ENCODE measurements around the gene BOD1. TPM values are rescaled to one million over a fixed set of nuclear protein-coding genes. Genes with fewer than 3 reads are reported as not detected.
A peak's percentile ranks its signal among the peaks of the same experiment; 100 is the strongest.

Gene BOD1
- total RNA-seq, result 10 to 100 TPM; 43.9 to 58.3 (median 48.3) TPM

- H3K4me1 ChIP-seq, result peaks cover 22 to 51% (median 45%) of the 10 kb centered on the region in 4 donors
- H3K4me3 ChIP-seq, result peak within 1 kb of the TSS; percentile 76 to 99 (median 92)
- intact Hi-C loops (cut with DNase I), result loop anchor here (1.0 to 5.0 kb wide), 2 partner anchors 271 to 357 kb away; partner anchors contain the start of gene CPEB4
- DNase-seq (ENCODE audit: extremely low spot score), result peak; percentile 99
- H3K27ac ChIP-seq (replicated peaks in 1 of 4), result peak within 1 kb of the TSS; percentile 94 to 98 (median 96)
- no peaks in the 10 kb centered on the region for H3K9me3 ChIP-seq
- TF ChIP-seq POLR2A (IDR thresholded peaks at IDR 0.05; ENCODE audit: low read depth) (no peak), POLR2AphosphoS5 (IDR thresholded peaks at IDR 0.05) (peak; percentile 71 to 88), CTCF (IDR thresholded peaks at IDR 0.05) (peak in 1 of 3 experiments; percentile 6)
- WGBS, result 4% methylated on average over 33 of the region's 37 CpGs
- peaks cover 5 to 18% (median 11%) of the 10 kb centered on the region in 4 donors for H3K36me3 ChIP-seq
- no peaks in the 10 kb centered on the region for H3K27me3 ChIP-seq
Observed at GRCh38 chr5:173616577-173617118, at the start of gene BOD1. TSS of gene BOD1 (minus strand) at chr5:173616650. CDS start at chr5:173616436, 214 bp downstream.

- no peaks in the 10 kb centered on the region for H3K36me3 ChIP-seq
- H3K27me3 ChIP-seq, result peaks cover 0 to 10% (median 0%) of the 10 kb centered on the region in 4 donors
- H3K9me3 ChIP-seq, result no peaks in the 10 kb centered on the region
- WGBS, result 65% methylated on average over 4 of the region's 4 CpGs
- no peak overlapping the region for H3K4me3 ChIP-seq
- H3K4me1 ChIP-seq, result peaks cover 0 to 5% (median 4%) of the 10 kb centered on the region in 4 donors
- H3K27ac ChIP-seq (replicated peaks in 1 of 4), result no peak overlapping the region
- intact Hi-C loops (cut with DNase I), result no loop called here
- no peak for DNase-seq (ENCODE audit: extremely low spot score)
- no peak for TF ChIP-seq POLR2AphosphoS5 (IDR thresholded peaks at IDR 0.05)
- TF ChIP-seq EP300 (IDR thresholded peaks at IDR 0.05), result no peak
- no peak for TF ChIP-seq CTCF (IDR thresholded peaks at IDR 0.05)
- no peak for TF ChIP-seq POLR2A (IDR thresholded peaks at IDR 0.05; ENCODE audit: low read depth)
Observed at GRCh38 chr5:173665326-173665725, 48.9 kb upstream of the BOD1 start.

- Histone ChIP-seq H3K4me1 (no peaks in the 10 kb centered on the region), H3K36me3 (no peaks in the 10 kb centered on the region), H3K4me3 (no peak overlapping the region), H3K27ac (replicated peaks in 1 of 4) (no peak overlapping the region), H3K9me3 (peaks cover 0 to 4% (median 2%) of the 10 kb centered on the region in 4 donors), H3K27me3 (peaks cover 0 to 10% (median 0%) of the 10 kb centered on the region in 4 donors)
- no peak for DNase-seq (ENCODE audit: extremely low spot score)
- intact Hi-C loops (cut with DNase I), result no loop called here
- WGBS, result 27% methylated on average over 6 of the region's 6 CpGs
- TF ChIP-seq CTCF (IDR thresholded peaks at IDR 0.05), result no peak
- no peak for TF ChIP-seq EP300 (IDR thresholded peaks at IDR 0.05)
- TF ChIP-seq POLR2AphosphoS5 (IDR thresholded peaks at IDR 0.05), result no peak
- no peak for TF ChIP-seq POLR2A (IDR thresholded peaks at IDR 0.05; ENCODE audit: low read depth)
Observed at GRCh38 chr5:173664154-173664526, 47.7 kb upstream of the BOD1 start.

- no peaks in the 10 kb centered on the region for H3K36me3 ChIP-seq
- 92% methylated on average over 13 of the region's 13 CpGs for WGBS
- TF ChIP-seq POLR2A (IDR thresholded peaks at IDR 0.05; ENCODE audit: low read depth), result no peak
- no peak for TF ChIP-seq CTCF (IDR thresholded peaks at IDR 0.05)
Observed at GRCh38 chr5:173663352-173664153, 47.1 kb upstream of the BOD1 start.

More at GRCh38 chr5:173663352-173664153, 47.1 kb upstream of the BOD1 start:
- no peak overlapping the region for H3K27ac ChIP-seq (replicated peaks in 1 of 4)
- no peak for DNase-seq (ENCODE audit: extremely low spot score)
- H3K27me3 ChIP-seq, result peaks cover 0 to 10% (median 0%) of the 10 kb centered on the region in 4 donors
- H3K4me3 ChIP-seq, result no peak overlapping the region
- peaks cover 0 to 4% (median 2%) of the 10 kb centered on the region in 4 donors for H3K9me3 ChIP-seq
- intact Hi-C loops (cut with DNase I), result no loop called here
- no peaks in the 10 kb centered on the region for H3K4me1 ChIP-seq
